HEK293 (cell line): Measurements from ENCODE around the gene GLB1L.

ENCODE experiments used
- CTCF ChIA-PET: fragments of 350-600 bp; formaldehyde crosslinking; extraction: SDS; loops from one replicate; lab custom pipeline; 2021; ENCODE audit warnings: antibody characterized with exemption; lab: Yijun Ruan, JAX
- POLR2A ChIA-PET: fragments of 300-600 bp; formaldehyde crosslinking; extraction: SDS; loops from one replicate; lab custom pipeline; 2020; ENCODE audit warnings: antibody characterized with exemption, inconsistent platforms; lab: Yijun Ruan, JAX
- H3K27ac ChIP-seq: fragments of 200-500 bp; sonication (Bioruptor generic); 2 replicates; pipeline ENCODE4 v1.5.1; 2014; ENCODE audit warnings: low read depth, low read length, control low read depth, inconsistent platforms; ENCODE audit errors: extremely low read depth
- H3K36me3 ChIP-seq, 2 experiments: fragments of 200-500 bp in 1 of 2; sonication (Bioruptor generic) in 1 of 2; 1 replicate in 1 of 2; 2 replicates in 1 of 2; pipeline ENCODE4 v1.5.1; 2014 to 2017; ENCODE audit warnings: inconsistent platforms in 2 of 2, low read length in 2 of 2; ENCODE audit not compliant: control insufficient read depth in 2 of 2, insufficient read depth in 1 of 2
- H3K4me1 ChIP-seq: fragments of 200-500 bp; sonication (Bioruptor generic); 2 replicates; pipeline ENCODE4 v1.5.1; 2014; ENCODE audit warnings: mild to moderate bottlenecking, low read length, inconsistent platforms; ENCODE audit not compliant: control insufficient read depth, insufficient read depth
- H3K4me3 ChIP-seq: 2 replicates; pipeline ENCODE4 v1.5.1; 2011; ENCODE audit warnings: low read depth, mild to moderate bottlenecking, control low read depth, low read length, moderate library complexity
- H3K9me3 ChIP-seq: fragments of 200-500 bp; sonication (Bioruptor generic); 2 replicates; pipeline ENCODE4 v1.5.1; 2014; ENCODE audit warnings: low read depth, low read length, inconsistent platforms; ENCODE audit not compliant: control insufficient read depth, insufficient read depth
- GLIS1 ChIP-seq: fragments of 450-650 bp; formaldehyde crosslinking; IDR thresholded peaks from 2 replicates; pipeline ENCODE4 v1.5.1; 2016; ENCODE audit warnings: missing biosample characterization, missing genetic modification characterization
- RBAK ChIP-seq: fragments of 450-650 bp; formaldehyde crosslinking; IDR thresholded peaks from 2 replicates; pipeline ENCODE4 v1.5.1; 2016; ENCODE audit warnings: missing biosample characterization, missing genetic modification characterization
- SP7 ChIP-seq: fragments of 450-650 bp; formaldehyde crosslinking; IDR thresholded peaks from 2 replicates; pipeline ENCODE4 v1.5.1; 2016; ENCODE audit warnings: missing biosample characterization, missing genetic modification characterization
- ZNF114 ChIP-seq: fragments of 450-650 bp; formaldehyde crosslinking; IDR thresholded peaks from 2 replicates; pipeline ENCODE4 v1.5.0; 2017; ENCODE audit warnings: missing biosample characterization, missing genetic modification characterization
- ZNF138 ChIP-seq: fragments of 450-650 bp; formaldehyde crosslinking; IDR thresholded peaks from 2 replicates; pipeline ENCODE4 v1.5.1; 2016; ENCODE audit warnings: missing biosample characterization, missing genetic modification characterization, borderline replicate concordance
- ZNF202 ChIP-seq: fragments of 450-650 bp; formaldehyde crosslinking; IDR thresholded peaks from 2 replicates; pipeline ENCODE4 v1.5.1; 2016; ENCODE audit warnings: missing biosample characterization, missing genetic modification characterization, borderline replicate concordance
- ZNF324 ChIP-seq: fragments of 450-650 bp; formaldehyde crosslinking; IDR thresholded peaks from 2 replicates; pipeline ENCODE4 v1.5.1; 2016; ENCODE audit warnings: missing biosample characterization, missing genetic modification characterization
- ZNF335 ChIP-seq: fragments of 450-650 bp; formaldehyde crosslinking; conservative IDR thresholded peaks from 2 replicates; pipeline ENCODE4 v1.5.1; 2016; ENCODE audit warnings: missing biosample characterization, missing genetic modification characterization
- ZNF37A ChIP-seq: fragments of 450-650 bp; IDR thresholded peaks from 2 replicates; pipeline ENCODE4 v1.5.1; 2018; ENCODE audit warnings: missing biosample characterization, missing genetic modification characterization
- ZNF394 ChIP-seq: fragments of 450-650 bp; formaldehyde crosslinking; IDR thresholded peaks from 2 replicates; pipeline ENCODE4 v1.5.1; 2016; ENCODE audit warnings: missing biosample characterization, missing genetic modification characterization, mild to moderate bottlenecking, moderate library complexity, borderline replicate concordance
- ZNF488 ChIP-seq: fragments of 450-650 bp; formaldehyde crosslinking; IDR thresholded peaks from 2 replicates; pipeline ENCODE4 v1.5.1; 2016; ENCODE audit warnings: missing biosample characterization, missing genetic modification characterization
- ZNF501 ChIP-seq: fragments of 450-650 bp; formaldehyde crosslinking; IDR thresholded peaks from 2 replicates; pipeline ENCODE4 v1.5.1; 2016; ENCODE audit warnings: missing biosample characterization, missing genetic modification characterization
- ZNF514 ChIP-seq: fragments of 450-650 bp; formaldehyde crosslinking; IDR thresholded peaks from 2 replicates; pipeline ENCODE4 v1.5.1; 2016; ENCODE audit warnings: missing biosample characterization, missing genetic modification characterization
- ZNF529 ChIP-seq: fragments of 450-650 bp; formaldehyde crosslinking; IDR thresholded peaks from 2 replicates; pipeline ENCODE4 v1.5.1; 2017; ENCODE audit warnings: missing genetic modification characterization, missing biosample characterization; ENCODE audit not compliant: insufficient replicate concordance
- ZNF555 ChIP-seq: fragments of 450-650 bp; formaldehyde crosslinking; conservative IDR thresholded peaks from 2 replicates; pipeline ENCODE4 v1.5.1; 2017; ENCODE audit warnings: missing biosample characterization, mild to moderate bottlenecking, missing genetic modification characterization, inconsistent platforms
- ZNF558 ChIP-seq: fragments of 450-650 bp; formaldehyde crosslinking; IDR thresholded peaks from 2 replicates; pipeline ENCODE4 v1.5.1; 2016; ENCODE audit warnings: missing biosample characterization, missing genetic modification characterization
- ZNF660 ChIP-seq: fragments of 450-650 bp; IDR thresholded peaks from 2 replicates; pipeline ENCODE4 v1.5.1; 2018; ENCODE audit warnings: missing biosample characterization, mild to moderate bottlenecking, missing genetic modification characterization
- ZNF76 ChIP-seq: fragments of 450-650 bp; formaldehyde crosslinking; IDR thresholded peaks from 2 replicates; pipeline ENCODE4; 2016; ENCODE audit warnings: low read depth, missing biosample characterization, missing genetic modification characterization, borderline replicate concordance
- TF ChIP-seq, protein P1 (sequence below): fragments of 450-650 bp; formaldehyde crosslinking; IDR thresholded peaks from 2 replicates; pipeline ENCODE4 v1.5.1; 2016; ENCODE audit warnings: missing biosample characterization, missing genetic modification characterization

GLB1L gene

DNA sequence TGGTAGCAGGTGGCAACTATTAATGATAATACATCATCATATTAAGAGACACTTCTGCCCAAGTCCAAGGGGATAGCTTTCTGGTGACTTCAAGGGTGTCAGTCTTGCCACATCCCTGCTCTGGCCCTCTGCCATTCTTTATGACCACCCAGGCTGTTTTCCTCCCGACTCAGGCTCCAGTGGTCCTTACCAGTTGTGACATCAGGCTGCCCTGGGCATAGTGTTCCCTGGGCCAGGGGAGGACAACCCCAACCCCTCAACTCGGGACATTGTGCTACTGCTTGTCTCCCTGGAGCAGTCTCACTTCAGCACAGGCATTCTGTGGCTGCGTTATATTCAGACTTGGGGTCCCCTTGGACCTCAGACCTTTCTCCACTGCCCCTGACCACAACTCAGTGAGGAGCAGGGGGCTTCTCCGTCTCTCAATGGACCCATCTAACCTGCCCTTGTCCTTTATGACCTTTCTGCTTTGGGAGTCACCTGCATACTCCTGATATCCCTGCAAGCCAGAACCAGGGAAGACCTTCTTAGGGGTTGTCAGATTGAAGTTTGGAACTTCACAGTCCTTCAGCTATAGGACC is 46.8 kb upstream of the GLB1L start:
- Histone ChIP-seq H3K4me1 (no peaks in the 10 kb centered on the region; the same call in 1 of the 2 replicates), H3K27ac (no peak overlapping the region), H3K4me3 (no peak overlapping the region), H3K36me3 (no peaks in the 10 kb centered on the region), H3K9me3 (no peaks in the 10 kb centered on the region)
- ChIA-PET CTCF (interaction anchor here (0.6 to 11.6 kb wide), 10 partner anchors 13 to 312 kb away, joined by 3 to 297 read pairs (median 4); partner anchors contain the start of genes DNAJB2 and NHEJ1), POLR2A (interaction anchor here (2.5 kb wide), 1 partner anchor 13 kb away, joined by 9 read pairs; the partner anchor contains the start of gene DNAJB2)
- TF ChIP-seq GLIS1 (tag by site-specific recombination), result peak; percentile 23; the same call in 1 of the 2 replicates
- TF ChIP-seq ZNF324 (tag by site-specific recombination), result no peak

DNA sequence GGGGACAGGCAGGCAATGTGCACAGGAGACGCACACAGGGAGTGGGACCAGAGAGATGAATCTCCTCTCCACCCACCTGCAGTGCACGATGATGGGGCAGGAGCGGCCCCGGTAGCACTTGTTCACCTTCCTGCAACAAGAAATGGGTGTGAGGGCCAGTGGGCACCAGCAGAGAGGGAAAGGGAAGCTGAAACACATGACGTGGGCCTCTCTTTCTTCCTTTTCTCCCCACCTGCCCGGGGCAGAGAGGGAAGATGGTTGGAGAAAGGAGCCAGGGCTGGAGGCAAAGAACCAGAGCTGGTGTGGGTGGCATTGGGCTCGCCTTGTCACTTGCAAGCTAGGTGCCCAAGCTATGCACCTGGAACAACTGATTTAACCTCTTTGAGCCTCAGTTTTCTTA is 46.1 kb upstream of the GLB1L start:
- CTCF ChIA-PET, result interaction anchor here (1.0 to 11.6 kb wide), 4 partner anchors 12 to 132 kb away, joined by 3 to 297 read pairs (median 22); partner anchors contain the start of gene DNAJB2
- H3K4me1 ChIP-seq, result no peaks in the 10 kb centered on the region; the same call in 1 of the 2 replicates
- H3K36me3 ChIP-seq, result peaks cover 0 to 6% of the 10 kb centered on the region in 2 experiments; a peak in 1 of 3 replicates
- POLR2A ChIA-PET, result interaction anchor here (2.5 kb wide), 1 partner anchor 12 kb away, joined by 9 read pairs; the partner anchor contains the start of gene DNAJB2
- H3K9me3 ChIP-seq, result no peaks in the 10 kb centered on the region
- no peak overlapping the region for H3K4me3 ChIP-seq
- TF ChIP-seq ZNF529 (no peak), ZNF114 (tag by site-specific recombination) (no peak), ZNF76 (no peak), ZNF660 (no peak), ZNF202 (no peak), ZNF501 (tag by site-specific recombination) (no peak), GLIS1 (tag by site-specific recombination) (no peak), ZNF558 (no peak), ZNF488 (no peak), ZNF138 (tag by site-specific recombination) (no peak), RBAK (tag by site-specific recombination) (no peak), SP7 (tag by site-specific recombination) (no peak), ZNF335 (tag by site-specific recombination) (no peak), ZNF394 (tag by site-specific recombination) (no peak), ZNF37A (tag by site-specific recombination) (no peak), ZNF555 (tag by site-specific recombination) (no peak), ZNF514 (no peak)
- TF ChIP-seq, protein P1, sequence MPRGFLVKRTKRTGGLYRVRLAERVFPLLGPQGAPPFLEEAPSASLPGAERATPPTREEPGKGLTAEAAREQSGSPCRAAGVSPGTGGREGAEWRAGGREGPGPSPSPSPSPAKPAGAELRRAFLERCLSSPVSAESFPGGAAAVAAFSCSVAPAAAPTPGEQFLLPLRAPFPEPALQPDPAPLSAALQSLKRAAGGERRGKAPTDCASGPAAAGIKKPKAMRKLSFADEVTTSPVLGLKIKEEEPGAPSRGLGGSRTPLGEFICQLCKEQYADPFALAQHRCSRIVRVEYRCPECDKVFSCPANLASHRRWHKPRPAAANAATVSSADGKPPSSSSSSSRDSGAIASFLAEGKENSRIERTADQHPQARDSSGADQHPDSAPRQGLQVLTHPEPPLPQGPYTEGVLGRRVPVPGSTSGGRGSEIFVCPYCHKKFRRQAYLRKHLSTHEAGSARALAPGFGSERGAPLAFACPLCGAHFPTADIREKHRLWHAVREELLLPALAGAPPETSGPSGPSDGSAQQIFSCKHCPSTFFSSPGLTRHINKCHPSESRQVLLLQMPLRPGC, result no peak
- TF ChIP-seq, all 188 proteins: peak for 0
- H3K27ac ChIP-seq, result no peak overlapping the region
